Activated CD4-positive, alpha-beta T cell treated with anti-CD3 and anti-CD28 coated beads, Interleukin-2, amount 50 U/mL, for 48 hours (primary cell): ENCODE results near the gene PHACTR3.
"Not testable (repeated sequence)": the region's sequence is repeated elsewhere in the genome, so short reads cannot be mapped to it uniquely, and the experiment has no call there.

ENCODE experiments used
- DNase-seq, 2 experiments: peaks; one replicate each; pipeline ENCODE4 v3.0.0-alpha.2; 2020

PHACTR3 gene

GRCh38 chr20:59837623-59838394 is 233.5 kb downstream of the PHACTR3 start:
- no peak for DNase-seq

GRCh38 chr20:59839400-59839799 is 235.1 kb downstream of the PHACTR3 start:
- no peak for DNase-seq

- DNase-seq, result no peak
These were observed 241.1 kb downstream of the PHACTR3 start for GRCh38 chr20:59845472-59845871.

GRCh38 chr20:59848182-59848581 is 243.8 kb downstream of the PHACTR3 start:
- DNase-seq, result no peak

GRCh38 chr20:59850018-59850641 is 245.8 kb downstream of the PHACTR3 start:
- DNase-seq, result no peak

GRCh38 chr20:59856526-59856925 is 252.2 kb downstream of the PHACTR3 start:
- not testable (repeated sequence) for DNase-seq

- DNase-seq, result not testable (repeated sequence)
These were observed 252.6 kb downstream of the PHACTR3 start for GRCh38 chr20:59856941-59857340.

- DNase-seq, result no peak
These were observed 253.6 kb downstream of the PHACTR3 start for GRCh38 chr20:59857966-59858365.

- DNase-seq, result no peak
These were observed 254.1 kb downstream of the PHACTR3 start for GRCh38 chr20:59858425-59858824.

GRCh38 chr20:59861401-59861800 is 257.1 kb downstream of the PHACTR3 start:
- no peak for DNase-seq

- DNase-seq, result no peak
These were observed 258.7 kb downstream of the PHACTR3 start for GRCh38 chr20:59863058-59863457.

- no peak for DNase-seq
These were observed 260.4 kb downstream of the PHACTR3 start for GRCh38 chr20:59864726-59865125.

- no peak for DNase-seq
These were observed 262.0 kb downstream of the PHACTR3 start for GRCh38 chr20:59866338-59866737.

GRCh38 chr20:59871096-59871495 is 266.8 kb downstream of the PHACTR3 start:
- no peak for DNase-seq

GRCh38 chr20:59873409-59873808 is 269.1 kb downstream of the PHACTR3 start:
- no peak for DNase-seq

- no peak for DNase-seq
These were observed 275.9 kb downstream of the PHACTR3 start for GRCh38 chr20:59880198-59880597.

GRCh38 chr20:59884494-59884893 is 280.2 kb downstream of the PHACTR3 start:
- no peak for DNase-seq

- no peak for DNase-seq
These were observed 283.7 kb downstream of the PHACTR3 start for GRCh38 chr20:59888050-59888449.

- not testable (repeated sequence) for DNase-seq
These were observed 285.7 kb downstream of the PHACTR3 start for GRCh38 chr20:59890035-59890434.

GRCh38 chr20:59891581-59891980 is 287.2 kb downstream of the PHACTR3 start:
- no peak for DNase-seq

GRCh38 chr20:59895908-59896307 is 291.6 kb downstream of the PHACTR3 start:
- no peak for DNase-seq
